Left ventricle myocardium inferior (tissue), 1 donor: ENCODE data around the gene CATSPERE. TPM values are rescaled to one million over a fixed set of nuclear protein-coding genes. Genes with fewer than 3 reads are reported as not detected.

Experiments
- DNase-seq: peaks from one replicate; pipeline ENCODE4 v3.0.0-alpha.2; 2020
- H3K27ac ChIP-seq: fragments of 200-600 bp; replicated peaks from 2 replicates; pipeline ENCODE4 v1.8.0; 2021
- H3K27me3 ChIP-seq: fragments of 200-600 bp; 2 replicates; pipeline ENCODE4 v1.8.0; 2021; ENCODE audit warnings: low read depth
- H3K36me3 ChIP-seq: fragments of 200-600 bp; 2 replicates; pipeline ENCODE4 v1.8.0; 2021
- H3K4me1 ChIP-seq: fragments of 200-600 bp; 2 replicates; pipeline ENCODE4 v1.8.0; 2021
- H3K4me3 ChIP-seq: fragments of 200-600 bp; 2 replicates; pipeline ENCODE4 v1.8.0; 2021; ENCODE audit warnings: mild to moderate bottlenecking, moderate library complexity
- H3K9me3 ChIP-seq: fragments of 200-600 bp; replicated peaks from 2 replicates; pipeline ENCODE4 v1.8.0; 2021
- intact Hi-C: fragments of 100-400 bp; cut with micrococcal nuclease; formaldehyde crosslinking; loops from one replicate; pipeline ENCODE4 v1.11.0; 2022
- total RNA-seq: library from RNA; stranded (reverse); fragmentation: NEBNext Ultra II Directional; extraction: Animal tissue kit (Norgen Biotek cat#: 25700); gene quantifications from one replicate; pipeline ENCODE4 v1.2.1, GENCODE V29; 2021
- TF ChIP-seq, protein P1 (sequence below): fragments of 200-600 bp; IDR thresholded peaks from 2 replicates; pipeline ENCODE4 v1.8.0; 2021; ENCODE audit warnings: antibody characterized with exemption, mild to moderate bottlenecking, borderline replicate concordance
- donor health status: DM: no; HTN: yes; CAD: no; lungs with severe emphysema.

CATSPERE gene
- total RNA-seq, 1 donor from 2014 or later, result 0.58 TPM

GRCh38 chr1:244422174-244422573, 38.9 kb upstream of the CATSPERE start:
- no peaks in the 10 kb centered on the region for H3K9me3 ChIP-seq
- peaks cover 57% of the 10 kb centered on the region for H3K36me3 ChIP-seq
- peaks cover 4% of the 10 kb centered on the region for H3K4me1 ChIP-seq
- H3K27ac ChIP-seq, result no peak overlapping the region
- H3K4me3 ChIP-seq, result no peak overlapping the region
- H3K27me3 ChIP-seq, result no peaks in the 10 kb centered on the region
- DNase-seq, result no peak
- intact Hi-C loops, result no loop called here
- TF ChIP-seq, protein P1, sequence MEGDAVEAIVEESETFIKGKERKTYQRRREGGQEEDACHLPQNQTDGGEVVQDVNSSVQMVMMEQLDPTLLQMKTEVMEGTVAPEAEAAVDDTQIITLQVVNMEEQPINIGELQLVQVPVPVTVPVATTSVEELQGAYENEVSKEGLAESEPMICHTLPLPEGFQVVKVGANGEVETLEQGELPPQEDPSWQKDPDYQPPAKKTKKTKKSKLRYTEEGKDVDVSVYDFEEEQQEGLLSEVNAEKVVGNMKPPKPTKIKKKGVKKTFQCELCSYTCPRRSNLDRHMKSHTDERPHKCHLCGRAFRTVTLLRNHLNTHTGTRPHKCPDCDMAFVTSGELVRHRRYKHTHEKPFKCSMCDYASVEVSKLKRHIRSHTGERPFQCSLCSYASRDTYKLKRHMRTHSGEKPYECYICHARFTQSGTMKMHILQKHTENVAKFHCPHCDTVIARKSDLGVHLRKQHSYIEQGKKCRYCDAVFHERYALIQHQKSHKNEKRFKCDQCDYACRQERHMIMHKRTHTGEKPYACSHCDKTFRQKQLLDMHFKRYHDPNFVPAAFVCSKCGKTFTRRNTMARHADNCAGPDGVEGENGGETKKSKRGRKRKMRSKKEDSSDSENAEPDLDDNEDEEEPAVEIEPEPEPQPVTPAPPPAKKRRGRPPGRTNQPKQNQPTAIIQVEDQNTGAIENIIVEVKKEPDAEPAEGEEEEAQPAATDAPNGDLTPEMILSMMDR, result no peak

DNA sequence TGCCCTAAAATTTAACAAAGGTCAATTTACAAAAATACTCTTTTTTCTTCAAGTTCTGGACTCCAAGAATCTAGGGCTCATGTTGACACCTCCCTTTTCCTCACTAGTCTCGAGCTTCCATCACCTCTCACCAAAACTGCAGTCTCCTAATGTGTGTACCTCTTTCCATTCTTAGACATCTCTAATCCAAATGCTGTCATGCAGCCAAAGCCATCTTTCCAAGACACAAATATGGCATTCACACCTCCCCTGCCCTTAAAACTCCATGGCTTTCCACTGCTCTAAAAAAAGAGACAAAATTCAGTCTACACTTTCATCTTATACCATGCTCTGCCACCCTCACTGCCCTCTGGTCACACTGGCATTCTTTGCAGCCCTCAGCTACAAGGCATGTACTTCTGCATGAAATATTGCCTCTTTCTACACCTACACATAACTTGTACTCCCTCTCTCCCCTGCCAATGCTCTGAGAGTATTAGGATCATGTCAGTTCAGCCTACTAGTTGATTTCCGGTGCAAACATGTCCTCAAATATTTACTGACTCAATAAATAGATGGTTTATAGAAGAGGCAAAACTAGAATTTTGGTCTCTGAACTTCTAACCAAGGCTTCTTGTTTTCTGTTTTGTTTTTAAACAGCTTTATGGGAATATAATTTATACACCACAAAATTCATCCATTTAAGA, 36.3 kb upstream of the CATSPERE start:
- no peak for DNase-seq
- Histone ChIP-seq H3K4me1 (peaks cover 4% of the 10 kb centered on the region), H3K9me3 (no peaks in the 10 kb centered on the region), H3K27ac (no peak overlapping the region), H3K4me3 (no peak overlapping the region), H3K36me3 (peaks cover 39% of the 10 kb centered on the region), H3K27me3 (no peaks in the 10 kb centered on the region)
- TF ChIP-seq, protein P1, result no peak
- intact Hi-C loops, result no loop called here

GRCh38 chr1:244427647-244428046, 33.4 kb upstream of the CATSPERE start:
- no peak for DNase-seq
- TF ChIP-seq, protein P1, result no peak
- Histone ChIP-seq H3K36me3 (peaks cover 34% of the 10 kb centered on the region), H3K9me3 (no peaks in the 10 kb centered on the region), H3K4me1 (peaks cover 4% of the 10 kb centered on the region), H3K27ac (no peak overlapping the region), H3K4me3 (no peak overlapping the region), H3K27me3 (no peaks in the 10 kb centered on the region)
- intact Hi-C loops, result no loop called here

DNA sequence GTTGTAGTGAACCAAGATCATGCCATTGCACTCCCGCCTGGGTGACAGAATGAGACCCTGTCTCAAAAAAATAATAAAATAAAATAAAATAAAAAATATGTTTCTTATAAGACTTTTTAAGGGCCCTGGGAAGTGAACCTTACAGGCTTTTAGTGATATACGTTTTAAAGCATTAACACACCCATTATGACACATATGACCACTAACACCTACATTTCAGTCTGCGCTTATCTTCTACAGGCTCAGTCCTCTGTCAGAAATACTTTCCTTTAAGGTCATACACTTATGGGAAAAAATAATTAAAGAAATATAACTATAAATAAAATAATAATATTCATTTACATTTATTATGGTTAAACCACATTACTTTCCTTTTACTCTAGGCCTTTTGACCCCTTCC, 31.3 kb upstream of the CATSPERE start:
- Histone ChIP-seq H3K27ac (no peak overlapping the region), H3K9me3 (no peaks in the 10 kb centered on the region), H3K27me3 (no peaks in the 10 kb centered on the region), H3K4me1 (peaks cover 2% of the 10 kb centered on the region), H3K36me3 (peaks cover 23% of the 10 kb centered on the region), H3K4me3 (no peak overlapping the region)
- no peak for DNase-seq
- TF ChIP-seq, protein P1, result no peak
- intact Hi-C loops, result no loop called here

DNA sequence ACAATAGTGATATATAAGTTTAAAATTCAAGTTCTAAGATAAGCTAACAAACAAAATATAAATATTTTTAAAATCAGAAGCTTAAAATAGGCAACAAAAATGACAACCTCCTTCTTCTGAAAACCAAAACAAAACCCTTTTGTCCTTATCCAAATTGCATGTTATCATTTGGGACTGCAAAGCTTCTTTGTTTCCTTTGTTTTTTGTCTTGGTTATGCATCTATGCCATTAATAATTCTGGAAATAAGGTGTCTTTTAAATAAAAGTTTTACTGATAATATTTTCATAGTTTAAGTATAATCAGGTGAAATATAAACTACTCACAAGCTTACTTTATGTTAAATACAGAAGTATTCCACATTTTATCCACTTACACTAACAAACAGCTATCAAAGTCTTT, 29.9 kb upstream of the CATSPERE start:
- Histone ChIP-seq H3K9me3 (no peaks in the 10 kb centered on the region), H3K4me1 (no peaks in the 10 kb centered on the region), H3K4me3 (no peak overlapping the region), H3K36me3 (peaks cover 31% of the 10 kb centered on the region), H3K27ac (no peak overlapping the region), H3K27me3 (no peaks in the 10 kb centered on the region)
- intact Hi-C loops, result no loop called here
- TF ChIP-seq, protein P1, result no peak
- DNase-seq, result no peak
